Left lung (tissue), 10 donors: ENCODE measurements around the gene HOXC10. TPM values are rescaled to one million over a fixed set of nuclear protein-coding genes. Genes with fewer than 3 reads are reported as not detected.

Source experiments
- ATAC-seq: fragments of 200-7000 bp; cut with Tn5 transposase; one replicate; pipeline ENCODE4 v1.9.1; 2020; ENCODE audit warnings: moderate library complexity
- DNase-seq, 4 donors: peaks; one replicate each; pipeline ENCODE4 v3.0.0-alpha.2; 2013 to 2020
- H3K27ac ChIP-seq, 2 donors: fragments of 200-600 bp; sonication (generic) in 1 of 2; one replicate each; pipeline versions ENCODE4 v1.5.0 to v1.8.0; 2020 to 2021
- H3K27me3 ChIP-seq, 2 donors: fragments of 200-600 bp; sonication (generic) in 1 of 2; one replicate each; pipeline versions ENCODE4 v1.5.0 to v1.8.0; 2020 to 2021
- H3K36me3 ChIP-seq, 2 donors: fragments of 200-600 bp; sonication (generic) in 1 of 2; one replicate each; pipeline versions ENCODE4 v1.5.0 to v1.8.0; 2020 to 2021
- H3K4me1 ChIP-seq, 2 donors: fragments of 200-600 bp; one replicate each; pipeline ENCODE4 v1.8.0; 2021
- H3K4me3 ChIP-seq, 2 donors: fragments of 200-600 bp; sonication (generic) in 1 of 2; one replicate each; pipeline versions ENCODE4 v1.5.0 to v1.8.0; 2020 to 2021; ENCODE audit warnings: mild to moderate bottlenecking in 1 of 2
- H3K9me3 ChIP-seq, 2 donors: fragments of 200-600 bp; sonication (generic) in 1 of 2; one replicate each; pipeline versions ENCODE4 v1.5.0 to v1.8.0; 2020 to 2021
- intact Hi-C, 2 donors: fragments of 100-400 bp; cut with DNase I; formaldehyde crosslinking; loops; one replicate each; pipeline versions ENCODE4 v1.11.2 to v1.14.2; 2022
- polyA plus RNA-seq, 6 donors: library from polyadenylated mRNA; unstranded; fragments of 120-200 nt; gene quantifications; one replicate each; pipeline ENCODE4 v1.2.1, GENCODE V29; 2013; ENCODE audit not compliant: insufficient read length in 6 of 6
- total RNA-seq, 2 donors: library from RNA; stranded (reverse); fragmentation: NEBNext Ultra II Directional; extraction: Animal tissue kit (Norgen Biotek cat#: 25700); gene quantifications; one replicate each; pipeline ENCODE4 v1.2.1, GENCODE V29; 2021
- TF ChIP-seq, protein P1 (sequence below), 2 donors: fragments of 200-600 bp; sonication (generic) in 1 of 2; IDR thresholded peaks; one replicate each; pipeline versions ENCODE4 v1.5.0 to v1.8.0; 2021; ENCODE audit warnings: antibody characterized with exemption in 2 of 2
- donor health status: DM: no; HTN: yes; CAD: no.
- donor health status: DM: no; HTN: no; CAD: no.

Gene HOXC10
- total and polyA plus RNA-seq, 8 donors, result 0.15 to 0.52 (median 0.31) TPM; not detected in 3

DNA sequence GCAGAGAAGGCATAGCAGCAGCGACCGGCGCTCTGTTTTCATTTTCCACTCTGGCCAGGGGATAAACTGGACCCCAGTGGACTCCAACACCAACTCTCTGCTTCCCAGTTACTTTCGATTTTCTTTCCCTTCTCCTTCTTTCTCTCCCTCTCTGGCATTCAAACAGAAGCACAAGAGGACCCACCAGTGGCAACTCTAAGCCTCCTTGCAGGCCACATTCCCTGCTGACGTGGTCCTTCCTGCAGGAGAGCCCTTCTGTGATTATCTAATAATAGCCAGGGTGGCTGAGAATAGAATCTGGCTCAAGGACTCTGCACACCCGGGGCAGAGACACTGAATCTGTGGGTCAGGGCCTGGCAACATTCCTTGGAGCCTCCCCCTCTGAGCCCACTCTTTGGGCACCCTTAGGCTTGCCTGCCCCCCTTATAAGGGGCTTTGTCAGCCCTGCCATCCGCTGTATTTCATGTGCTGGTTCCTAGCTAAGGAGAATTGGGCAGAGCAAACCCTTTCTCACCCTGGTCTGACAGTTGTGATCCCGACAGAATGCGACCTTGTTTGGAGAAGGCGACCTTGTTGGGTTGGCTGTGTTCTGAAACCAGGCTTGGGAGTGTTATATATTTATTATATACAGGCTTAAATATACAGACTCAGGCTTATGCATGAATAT lies 35.1 kb downstream of the HOXC10 start:
- Histone ChIP-seq H3K9me3 (no peaks in the 10 kb centered on the region), H3K36me3 (no peaks in the 10 kb centered on the region), H3K27ac (no peak overlapping the region), H3K4me3 (no peak overlapping the region), H3K27me3 (peaks cover 90 to 100% of the 10 kb centered on the region in 2 donors), H3K4me1 (peaks cover 0 to 15% of the 10 kb centered on the region in 2 donors)
- intact Hi-C loops, result no loop called here
- no peak for ATAC-seq
- TF ChIP-seq, protein P1, sequence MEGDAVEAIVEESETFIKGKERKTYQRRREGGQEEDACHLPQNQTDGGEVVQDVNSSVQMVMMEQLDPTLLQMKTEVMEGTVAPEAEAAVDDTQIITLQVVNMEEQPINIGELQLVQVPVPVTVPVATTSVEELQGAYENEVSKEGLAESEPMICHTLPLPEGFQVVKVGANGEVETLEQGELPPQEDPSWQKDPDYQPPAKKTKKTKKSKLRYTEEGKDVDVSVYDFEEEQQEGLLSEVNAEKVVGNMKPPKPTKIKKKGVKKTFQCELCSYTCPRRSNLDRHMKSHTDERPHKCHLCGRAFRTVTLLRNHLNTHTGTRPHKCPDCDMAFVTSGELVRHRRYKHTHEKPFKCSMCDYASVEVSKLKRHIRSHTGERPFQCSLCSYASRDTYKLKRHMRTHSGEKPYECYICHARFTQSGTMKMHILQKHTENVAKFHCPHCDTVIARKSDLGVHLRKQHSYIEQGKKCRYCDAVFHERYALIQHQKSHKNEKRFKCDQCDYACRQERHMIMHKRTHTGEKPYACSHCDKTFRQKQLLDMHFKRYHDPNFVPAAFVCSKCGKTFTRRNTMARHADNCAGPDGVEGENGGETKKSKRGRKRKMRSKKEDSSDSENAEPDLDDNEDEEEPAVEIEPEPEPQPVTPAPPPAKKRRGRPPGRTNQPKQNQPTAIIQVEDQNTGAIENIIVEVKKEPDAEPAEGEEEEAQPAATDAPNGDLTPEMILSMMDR (IDR thresholded peaks at IDR 0.05), result no peak
- DNase-seq, result no peak

DNA sequence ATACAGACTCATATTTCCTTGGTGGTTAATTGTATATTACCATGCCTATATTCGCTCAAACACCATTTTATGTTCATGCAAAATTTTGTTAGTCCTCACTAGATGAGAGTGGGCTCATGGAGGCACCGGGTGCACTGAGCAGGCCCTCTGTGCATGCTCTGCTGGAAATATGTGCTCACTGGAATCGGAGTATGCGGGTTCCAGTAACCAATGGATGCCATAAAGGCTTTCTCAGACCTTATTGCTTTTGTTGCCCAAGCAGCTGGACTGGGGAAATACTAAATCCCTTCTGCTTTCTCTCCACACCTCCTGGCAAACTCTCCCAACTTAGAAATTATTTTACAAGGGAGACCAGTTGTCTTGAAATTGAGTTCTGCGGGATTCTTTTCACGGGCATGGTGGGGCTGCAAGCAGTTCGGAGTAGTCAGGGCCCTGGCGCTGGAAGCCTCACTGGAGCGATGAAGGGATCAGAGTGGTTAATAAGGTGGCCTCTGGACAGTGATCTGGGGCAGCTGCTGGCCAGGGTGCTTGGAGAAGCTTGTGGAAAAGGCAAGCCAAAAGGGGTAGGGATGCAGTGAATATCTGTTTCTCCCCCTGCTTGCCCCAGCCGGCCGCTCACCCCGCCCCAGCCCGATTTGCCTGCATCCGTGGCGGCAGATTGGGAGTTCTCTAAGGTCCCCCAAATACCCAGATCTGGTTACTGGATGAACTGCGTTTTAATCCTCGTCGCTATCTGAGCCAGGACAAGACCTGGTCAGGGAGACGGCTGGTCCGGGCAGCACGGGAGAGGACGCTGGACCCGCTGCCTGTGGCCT lies 35.9 kb downstream of the HOXC10 start:
- Histone ChIP-seq H3K27ac (no peak overlapping the region), H3K36me3 (no peaks in the 10 kb centered on the region), H3K9me3 (no peaks in the 10 kb centered on the region), H3K4me3 (no peak overlapping the region), H3K27me3 (peaks cover 87 to 100% of the 10 kb centered on the region in 2 donors), H3K4me1 (peaks cover 0 to 15% of the 10 kb centered on the region in 2 donors)
- no peak for DNase-seq
- ATAC-seq, result no peak
- TF ChIP-seq, protein P1 (IDR thresholded peaks at IDR 0.05), result no peak
- intact Hi-C loops, result no loop called here

DNA sequence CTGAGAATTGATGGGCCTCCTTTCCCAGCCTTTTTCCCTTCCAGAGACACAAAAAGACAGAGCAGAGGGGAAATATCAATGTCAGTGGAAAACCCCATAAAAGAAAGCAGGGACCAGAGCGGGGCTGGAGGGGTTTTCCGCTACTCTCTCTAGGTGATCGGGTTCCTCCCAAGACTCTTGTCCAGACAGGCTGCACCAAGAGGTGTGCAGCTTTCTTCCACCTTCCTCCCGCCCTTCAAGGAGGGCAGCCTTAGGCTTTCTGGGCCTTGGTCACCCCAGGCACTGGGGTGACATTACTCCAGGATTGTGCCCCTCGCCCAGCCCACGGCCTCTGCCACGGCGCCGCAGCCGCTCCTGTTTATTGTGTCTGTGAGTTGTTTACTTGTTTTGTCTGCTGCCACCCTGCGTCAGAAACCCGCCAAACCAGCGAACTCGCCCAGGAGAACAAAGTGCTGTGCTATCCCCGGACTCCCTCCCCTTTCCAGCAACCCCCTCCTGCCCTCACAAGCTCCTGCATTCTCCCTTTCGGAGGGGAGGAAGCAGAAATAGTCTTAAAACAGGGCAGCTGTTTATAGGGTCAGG lies 36.6 kb downstream of the HOXC10 start:
- peaks cover 87 to 100% of the 10 kb centered on the region in 2 donors for H3K27me3 ChIP-seq
- H3K27ac ChIP-seq, result no peak overlapping the region
- intact Hi-C loops, result no loop called here
- no peaks in the 10 kb centered on the region for H3K36me3 ChIP-seq
- peaks cover 0 to 15% of the 10 kb centered on the region in 2 donors for H3K4me1 ChIP-seq
- TF ChIP-seq, protein P1 (IDR thresholded peaks at IDR 0.05), result no peak
- peak in 1 of 4 donors; percentile 55 for DNase-seq
- no peak overlapping the region for H3K4me3 ChIP-seq
- ATAC-seq, result no peak
- no peaks in the 10 kb centered on the region for H3K9me3 ChIP-seq

DNA sequence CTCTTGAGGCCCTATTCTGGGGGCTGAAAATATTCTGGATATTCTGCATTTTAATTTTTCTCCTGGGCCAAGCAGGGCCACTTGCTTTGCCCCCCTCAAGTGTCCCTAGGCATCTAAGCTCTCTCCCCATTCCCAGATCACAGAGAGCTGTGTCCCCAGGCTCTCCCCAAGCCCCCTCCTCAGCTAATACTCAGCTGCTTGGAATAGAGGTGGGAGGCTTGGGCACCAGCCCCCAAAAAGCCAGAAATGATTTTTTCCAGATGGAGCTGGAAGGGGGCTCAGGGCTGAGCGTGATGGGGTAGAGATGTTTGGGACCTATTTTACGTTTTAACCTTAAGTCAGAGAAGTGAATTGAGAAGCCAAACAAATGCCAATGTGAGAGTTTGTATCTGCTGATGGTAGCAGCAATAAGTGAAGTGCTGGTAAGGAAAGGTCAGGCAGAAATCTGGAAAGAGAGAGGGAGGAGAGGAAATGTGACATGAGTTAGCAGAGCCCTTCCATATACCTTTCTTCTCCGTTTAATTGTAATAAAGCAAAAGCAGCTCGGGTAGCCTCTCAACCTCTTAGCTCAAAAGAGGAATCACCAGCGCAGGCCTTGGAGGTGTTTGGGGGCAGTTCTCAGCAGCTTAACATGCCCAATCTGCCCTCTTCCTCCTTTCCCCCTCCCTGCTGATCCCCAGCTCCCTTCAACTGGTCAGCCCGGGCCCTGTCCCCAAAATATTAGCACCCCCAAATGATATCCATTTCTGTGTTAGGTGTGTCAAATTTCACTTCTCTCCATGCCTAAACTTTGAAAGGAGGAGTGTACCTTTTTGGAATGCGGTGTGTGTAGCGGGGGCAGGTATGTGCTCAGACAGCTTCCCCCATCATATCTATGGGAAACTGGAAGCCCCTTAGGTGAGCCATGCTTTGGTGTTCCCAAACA lies 38.3 kb downstream of the HOXC10 start:
- H3K27me3 ChIP-seq, result peaks cover 88 to 100% of the 10 kb centered on the region in 2 donors
- H3K9me3 ChIP-seq, result no peaks in the 10 kb centered on the region
- intact Hi-C loops, result no loop called here
- ATAC-seq, result no peak
- TF ChIP-seq, protein P1 (IDR thresholded peaks at IDR 0.05), result no peak
- peaks cover 0 to 6% of the 10 kb centered on the region in 2 donors for H3K4me1 ChIP-seq
- H3K27ac ChIP-seq, result no peak overlapping the region
- no peak overlapping the region for H3K4me3 ChIP-seq
- H3K36me3 ChIP-seq, result no peaks in the 10 kb centered on the region
- peak in 1 of 4 donors; percentile 3 for DNase-seq
